Epithelial cell of prostate (primary cell): ENCODE data around the gene KCNMA1.
"Not testable (repeated sequence)": the region's sequence is repeated elsewhere in the genome, so short reads cannot be mapped to it uniquely, and the experiment has no call there.

Source experiments
- DNase-seq: peaks from one replicate; pipeline ENCODE4 v3.0.0-alpha.2; 2011; ENCODE audit warnings: low read depth, low spot score
- H3K27ac ChIP-seq: fragments of 450-650 bp; 2 replicates; pipeline ENCODE4 v1.5.1; 2017; ENCODE audit warnings: mild to moderate bottlenecking

KCNMA1 gene

GRCh38 chr10:77519791-77520190, 117.8 kb downstream of the KCNMA1 start:
- not testable (repeated sequence) for H3K27ac ChIP-seq, DNase-seq

GRCh38 chr10:77518910-77519274, 118.7 kb downstream of the KCNMA1 start:
- no peak for DNase-seq
- H3K27ac ChIP-seq = no peak overlapping the region

GRCh38 chr10:77518241-77518909, 119.2 kb downstream of the KCNMA1 start:
- no peak for DNase-seq

GRCh38 chr10:77516575-77516974, 121.0 kb downstream of the KCNMA1 start:
- H3K27ac ChIP-seq = no peak overlapping the region
- DNase-seq = no peak

More at GRCh38 chr10:77518241-77518909, 119.2 kb downstream of the KCNMA1 start:
- no peak overlapping the region for H3K27ac ChIP-seq

- no peak for DNase-seq
Observed at GRCh38 chr10:77514870-77515269, 122.7 kb downstream of the KCNMA1 start.

GRCh38 chr10:77513781-77514331, 123.8 kb downstream of the KCNMA1 start:
- H3K27ac ChIP-seq = peak overlapping the region; percentile 61
- DNase-seq = no peak

More at GRCh38 chr10:77514870-77515269, 122.7 kb downstream of the KCNMA1 start:
- peak overlapping the region; percentile 61 for H3K27ac ChIP-seq

- H3K27ac ChIP-seq = peak overlapping the region; percentile 61
Observed at GRCh38 chr10:77513220-77513619, 124.4 kb downstream of the KCNMA1 start.

GRCh38 chr10:77512219-77512578, 125.4 kb downstream of the KCNMA1 start:
- no peak overlapping the region for H3K27ac ChIP-seq
- no peak for DNase-seq

More at GRCh38 chr10:77513220-77513619, 124.4 kb downstream of the KCNMA1 start:
- DNase-seq = no peak

GRCh38 chr10:77511498-77512218, 126.0 kb downstream of the KCNMA1 start:
- no peak for DNase-seq
- H3K27ac ChIP-seq = no peak overlapping the region

GRCh38 chr10:77510695-77511094, 126.9 kb downstream of the KCNMA1 start:
- H3K27ac ChIP-seq = no peak overlapping the region
- DNase-seq = no peak

- no peak overlapping the region for H3K27ac ChIP-seq
- no peak for DNase-seq
Observed at GRCh38 chr10:77510294-77510693, 127.3 kb downstream of the KCNMA1 start.

GRCh38 chr10:77509391-77509790, 128.2 kb downstream of the KCNMA1 start:
- H3K27ac ChIP-seq = no peak overlapping the region
- no peak for DNase-seq

GRCh38 chr10:77507291-77507880, 130.2 kb downstream of the KCNMA1 start:
- DNase-seq = no peak
- no peak overlapping the region for H3K27ac ChIP-seq

- no peak for DNase-seq
- peak overlapping the region; percentile 98 for H3K27ac ChIP-seq
Observed at GRCh38 chr10:77506517-77507200, 130.9 kb downstream of the KCNMA1 start.

- peak overlapping the region; percentile 98 for H3K27ac ChIP-seq
- DNase-seq = peak; percentile 55
Observed at GRCh38 chr10:77505431-77506334, 131.9 kb downstream of the KCNMA1 start.

- peak; percentile 76 for DNase-seq
- peak overlapping the region; percentile 98 for H3K27ac ChIP-seq
Observed at GRCh38 chr10:77504873-77505257, 132.7 kb downstream of the KCNMA1 start.

- H3K27ac ChIP-seq = peak overlapping the region; percentile 98
- no peak for DNase-seq
Observed at GRCh38 chr10:77504196-77504872, 133.3 kb downstream of the KCNMA1 start.

GRCh38 chr10:77501846-77502261, 135.8 kb downstream of the KCNMA1 start:
- DNase-seq = no peak

More at GRCh38 chr10:77501846-77502261, 135.8 kb downstream of the KCNMA1 start:
- peak overlapping the region; percentile 85 for H3K27ac ChIP-seq
